GM12891 (cell line): ENCODE data around the gene GATA5.

Experiments
- DNase-seq: peaks from one replicate; pipeline ENCODE4 v3.0.0; 2011; ENCODE audit warnings: low spot score; ENCODE audit not compliant: insufficient read length
- FAIRE-seq: peaks from 2 replicates; lab custom pipeline; 2011; peaks lifted over from hg19 to GRCh38; lab: Jason Lieb, UNC
- PAX5 ChIP-seq: IDR thresholded peaks from 2 replicates; pipeline ENCODE4 v1.6.1; 2011; ENCODE audit warnings: low read length, moderate library complexity, mild to moderate bottlenecking; ENCODE audit not compliant: insufficient read depth, severe bottlenecking
- POLR2A ChIP-seq: IDR thresholded peaks from 2 replicates; pipeline ENCODE4 v1.6.1; 2011; ENCODE audit warnings: low read depth, low read length, control low read depth
- POLR2AphosphoS5 ChIP-seq: IDR thresholded peaks from 2 replicates; pipeline ENCODE4 v1.6.1; 2011; ENCODE audit warnings: low read depth, low read length, control low read depth
- POU2F2 ChIP-seq: IDR thresholded peaks from 2 replicates; pipeline ENCODE4 v1.6.1; 2011; ENCODE audit warnings: low read depth, mild to moderate bottlenecking, control low read depth, low read length, moderate library complexity
- SPI1 ChIP-seq: IDR thresholded peaks from 2 replicates; pipeline ENCODE4 v1.6.1; 2011; ENCODE audit warnings: low read depth, low read length, control low read depth
- TAF1 ChIP-seq: IDR thresholded peaks from 2 replicates; pipeline ENCODE4 v1.6.1; 2011; ENCODE audit warnings: low read depth, low read length, control low read depth

GATA5 gene

GRCh38 chr20:62515826-62516225 lies 40.0 kb upstream of the GATA5 start:
- DNase-seq: no peak
- no peak for TF ChIP-seq POLR2AphosphoS5
- no peak for TF ChIP-seq SPI1
- no peak for TF ChIP-seq POLR2A
- TF ChIP-seq TAF1: no peak
- TF ChIP-seq PAX5: no peak
- TF ChIP-seq POU2F2: no peak
- no peak for FAIRE-seq

- FAIRE-seq (no peak), DNase-seq (no peak)
- TF ChIP-seq TAF1 (no peak), POU2F2 (no peak), PAX5 (no peak), SPI1 (no peak), POLR2A (no peak), POLR2AphosphoS5 (no peak)
Observed at GRCh38 chr20:62515280-62515679, 39.5 kb upstream of the GATA5 start.

- FAIRE-seq: no peak
- TF ChIP-seq POLR2A (no peak), POU2F2 (no peak), TAF1 (no peak), POLR2AphosphoS5 (no peak), SPI1 (no peak), PAX5 (no peak)
- no peak for DNase-seq
Observed at GRCh38 chr20:62513991-62514390, 38.2 kb upstream of the GATA5 start.

DNA sequence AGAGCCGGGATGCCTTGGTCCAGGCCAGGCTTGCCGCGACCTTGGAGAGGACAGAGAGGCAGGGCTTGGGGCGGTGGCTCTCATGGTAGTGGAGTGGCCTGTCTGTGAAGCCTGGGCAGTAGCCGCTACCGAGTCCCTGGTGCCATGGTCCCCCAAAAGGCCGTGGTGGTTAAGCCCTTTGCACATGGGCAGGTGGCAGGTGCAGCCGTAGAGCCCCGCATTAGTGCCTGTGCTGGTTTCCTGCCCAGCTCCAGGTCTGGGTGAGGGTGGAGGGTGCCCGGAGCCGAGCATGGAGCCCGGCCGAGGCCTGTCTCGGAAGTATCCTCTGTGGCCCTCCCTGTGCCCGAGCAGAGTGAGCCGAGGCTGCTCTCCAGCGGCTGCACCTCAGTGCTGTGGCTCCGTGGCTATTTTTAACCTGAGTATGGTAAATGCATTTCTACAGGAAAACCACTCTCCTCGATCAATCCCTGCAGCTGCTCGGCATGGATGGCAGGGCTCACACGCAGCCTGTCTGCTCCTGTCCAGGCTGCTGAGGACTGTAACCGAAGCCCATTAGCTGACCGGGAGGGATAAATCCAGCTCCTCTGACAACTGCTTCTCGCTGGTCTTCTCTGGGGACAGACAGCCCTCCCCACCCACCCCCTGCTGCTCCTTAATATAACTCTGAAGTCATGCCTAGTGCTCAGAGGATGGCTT lies 36.3 kb upstream of the GATA5 start:
- FAIRE-seq (no peak), DNase-seq (no peak)
- TF ChIP-seq POLR2A (no peak), SPI1 (no peak), POLR2AphosphoS5 (no peak), PAX5 (no peak), TAF1 (no peak), POU2F2 (no peak)

DNA sequence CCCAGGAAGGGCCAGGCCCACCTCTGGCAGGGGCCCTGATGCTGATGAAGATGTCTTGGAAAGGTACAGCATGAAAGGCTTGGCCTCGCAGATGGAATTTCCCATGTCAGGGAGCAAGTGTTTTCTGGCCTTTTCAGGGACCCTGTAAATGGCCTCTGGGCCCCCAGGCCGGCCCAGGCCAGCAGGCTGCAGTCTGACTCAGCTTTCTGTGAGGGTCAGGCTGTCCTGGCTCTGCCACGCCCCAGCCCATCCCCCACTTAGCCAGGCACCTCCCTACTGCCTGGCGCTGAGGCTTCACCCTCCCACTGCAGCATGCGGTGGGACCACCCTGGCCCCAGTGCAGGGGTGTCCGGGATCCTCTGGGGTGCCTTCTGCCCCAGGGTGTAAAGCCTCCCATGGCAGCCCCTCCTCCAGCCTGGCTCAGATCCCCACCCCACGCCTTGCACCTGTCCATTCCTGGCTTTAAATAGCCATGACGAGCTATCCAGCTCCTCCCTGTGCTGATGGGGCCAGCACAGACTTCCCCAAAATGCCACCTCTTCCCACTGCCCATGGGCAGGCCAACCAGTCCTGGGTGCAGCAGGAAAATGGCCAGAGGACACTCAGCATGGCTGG lies 35.6 kb upstream of the GATA5 start:
- no peak for DNase-seq
- FAIRE-seq: no peak
- no peak for TF ChIP-seq TAF1
- TF ChIP-seq POLR2AphosphoS5: no peak
- TF ChIP-seq PAX5: no peak
- no peak for TF ChIP-seq SPI1
- no peak for TF ChIP-seq POU2F2
- TF ChIP-seq POLR2A: no peak

DNA sequence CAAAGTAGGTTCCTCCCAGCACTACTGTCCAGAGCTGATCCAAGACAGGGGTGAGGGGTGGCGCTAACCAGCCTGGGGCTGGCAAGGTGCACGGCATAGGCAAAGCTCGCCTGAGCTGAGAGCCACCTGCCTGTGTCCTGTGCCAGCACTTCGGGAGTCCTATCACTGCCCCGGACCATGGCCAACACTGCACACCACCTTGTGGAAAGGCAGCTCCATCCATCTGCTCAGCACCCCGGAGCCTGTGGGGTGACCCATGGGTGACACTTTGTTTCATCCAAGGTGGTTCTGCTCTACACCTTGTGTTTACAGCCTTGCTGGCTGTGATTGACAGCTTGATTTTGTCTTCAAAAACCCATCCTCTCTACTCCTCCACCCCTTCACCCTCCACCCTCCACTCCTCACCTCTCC lies 32.9 kb upstream of the GATA5 start:
- no peak for FAIRE-seq
- no peak for DNase-seq
- TF ChIP-seq POLR2AphosphoS5 (no peak), POU2F2 (no peak), PAX5 (no peak), TAF1 (no peak), POLR2A (no peak), SPI1 (no peak)

DNA sequence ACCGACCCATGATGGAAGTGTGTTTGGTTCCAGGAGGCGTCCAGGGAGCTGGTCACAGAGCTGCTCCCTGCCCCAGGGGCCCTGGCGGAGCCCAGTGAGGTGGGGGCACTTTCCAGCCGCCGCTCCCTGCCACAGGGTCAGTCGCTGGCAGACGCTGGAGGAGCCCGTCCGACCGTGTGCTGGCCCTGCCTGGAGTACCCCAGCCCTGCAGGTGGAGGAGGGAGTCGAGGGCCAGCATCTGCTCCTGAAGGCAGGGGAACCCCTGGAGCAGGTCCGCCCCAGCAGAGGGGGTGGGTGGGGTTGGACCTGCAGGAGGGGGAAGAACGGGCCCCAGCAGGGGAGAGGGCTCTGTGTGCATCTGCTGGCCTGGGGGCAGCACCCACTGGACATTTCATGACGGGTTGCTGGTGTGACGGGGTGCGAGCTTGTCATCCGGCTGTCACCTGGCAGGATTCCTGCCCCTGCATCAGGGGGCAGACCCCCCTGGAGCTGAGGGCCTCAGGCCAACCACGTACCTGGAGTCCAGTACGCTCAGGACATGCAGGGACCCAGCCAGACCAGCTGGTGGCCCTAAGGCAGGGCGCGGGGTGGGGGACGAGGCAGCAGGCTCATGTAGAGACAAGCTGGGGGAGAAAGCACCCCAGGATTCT lies 32.3 kb upstream of the GATA5 start:
- TF ChIP-seq POLR2AphosphoS5: no peak
- TF ChIP-seq POU2F2: no peak
- TF ChIP-seq PAX5: no peak
- TF ChIP-seq POLR2A: no peak
- no peak for TF ChIP-seq SPI1
- TF ChIP-seq TAF1: no peak
- FAIRE-seq (no peak), DNase-seq (no peak)

DNA sequence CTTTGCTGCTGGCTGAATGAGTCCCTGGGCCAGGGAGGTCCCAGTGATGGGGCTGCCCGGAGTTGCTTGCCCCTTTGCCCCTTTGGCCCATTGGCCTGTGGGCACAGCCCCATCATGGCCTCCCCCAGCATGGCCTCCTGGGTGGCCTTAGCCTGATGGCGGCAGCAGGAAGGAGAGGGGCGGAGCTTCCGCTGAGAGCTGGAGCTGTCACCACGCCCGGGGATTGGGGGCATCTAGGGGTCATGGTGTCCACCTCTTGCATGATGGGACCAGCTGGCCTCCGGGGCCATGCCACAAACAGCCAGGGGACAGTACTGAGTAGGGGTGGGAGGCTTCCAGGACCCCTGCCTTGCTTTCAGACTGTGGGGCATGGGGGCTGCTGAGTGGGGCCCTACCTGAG lies 31.5 kb upstream of the GATA5 start:
- DNase-seq (no peak), FAIRE-seq (no peak)
- no peak for TF ChIP-seq PAX5
- no peak for TF ChIP-seq POLR2AphosphoS5
- TF ChIP-seq TAF1: no peak
- no peak for TF ChIP-seq POU2F2
- no peak for TF ChIP-seq POLR2A
- TF ChIP-seq SPI1: no peak

GRCh38 chr20:62506791-62507190 lies 31.0 kb upstream of the GATA5 start:
- no peak for FAIRE-seq
- no peak for DNase-seq
- TF ChIP-seq PAX5: no peak
- TF ChIP-seq POU2F2: no peak
- no peak for TF ChIP-seq POLR2A
- TF ChIP-seq SPI1: no peak
- TF ChIP-seq TAF1: no peak
- TF ChIP-seq POLR2AphosphoS5: no peak
